Activated naive CD8-positive, alpha-beta T cell treated with anti-CD3 and anti-CD28 coated beads for 36 hours (primary cell): Measurements from ENCODE around the gene NRXN2. TPM values are rescaled to one million over a fixed set of nuclear protein-coding genes. Genes with fewer than 3 reads are reported as not detected.

Experiments used
- DNase-seq: peaks from one replicate; pipeline ENCODE4 v3.0.0; 2021
- H3K27ac Mint-ChIP-seq: one replicate; pipeline ENCODE4 v1.8.0; 2022; ENCODE audit warnings: mild to moderate bottlenecking, moderate library complexity, mixed read lengths
- H3K27me3 Mint-ChIP-seq: one replicate; pipeline ENCODE4 v1.8.0; 2022; ENCODE audit warnings: mild to moderate bottlenecking, mixed read lengths
- H3K36me3 Mint-ChIP-seq: one replicate; pipeline ENCODE4 v1.8.0; 2021; ENCODE audit warnings: mild to moderate bottlenecking, mixed read lengths
- H3K4me1 Mint-ChIP-seq: one replicate; pipeline ENCODE4 v1.8.0; 2021; ENCODE audit warnings: mixed read lengths
- H3K4me3 Mint-ChIP-seq: one replicate; pipeline ENCODE4 v1.8.0; 2022; ENCODE audit warnings: mild to moderate bottlenecking, moderate library complexity, mixed read lengths
- H3K9me3 Mint-ChIP-seq: one replicate; pipeline ENCODE4 v1.8.0; 2022; ENCODE audit warnings: mixed read lengths
- total RNA-seq, 2 experiments: library from RNA; stranded (reverse); gene quantifications; one replicate each; pipeline ENCODE4 v1.2.3, GENCODE V29; 2021

Gene NRXN2
- total RNA-seq, 2 experiments from 2014 or later, result 0.20 to 0.58 TPM

DNA sequence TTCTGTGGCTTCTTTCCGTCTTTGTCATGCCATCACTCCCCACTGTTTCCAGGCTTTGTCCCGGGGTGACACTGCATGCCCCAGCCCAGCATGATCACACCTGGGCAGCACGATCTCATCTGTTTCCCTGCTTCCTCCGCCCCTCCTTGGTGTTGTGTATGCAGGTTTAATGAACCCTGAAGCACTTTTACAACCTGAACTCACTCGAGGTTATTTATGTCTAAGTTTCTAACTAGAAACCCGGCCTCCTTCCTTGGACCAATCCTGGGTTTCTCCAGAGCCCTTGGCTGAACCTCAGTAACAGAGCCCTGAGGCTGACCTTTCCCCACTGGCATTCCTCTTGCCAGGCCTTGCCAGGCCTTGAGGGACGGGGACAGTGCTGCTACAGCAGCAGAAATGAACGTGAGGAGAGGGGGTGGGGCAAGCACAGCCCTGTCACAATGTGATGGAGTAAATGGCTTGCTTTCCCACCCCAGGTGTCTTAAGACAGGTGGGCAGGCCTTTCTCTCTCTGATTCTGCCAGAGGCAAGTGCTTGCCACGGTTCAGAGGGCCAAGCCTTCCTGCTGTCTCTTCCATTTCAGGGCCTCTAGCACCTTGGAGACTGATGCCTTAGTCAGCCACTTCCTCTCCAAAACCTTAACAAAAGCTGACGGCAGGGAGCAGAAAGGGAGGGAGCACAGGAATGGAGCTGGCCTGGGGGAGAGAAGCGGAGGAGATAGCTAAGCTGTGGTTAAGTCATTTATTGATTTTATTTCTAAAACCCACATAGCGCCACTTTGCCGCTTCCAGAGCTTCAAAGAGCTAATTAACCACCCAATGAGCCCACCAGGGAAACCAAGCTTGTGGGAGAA lies 39.9 kb upstream of the NRXN2 start:
- peak overlapping the region; percentile 54 for H3K4me3 Mint-ChIP-seq
- H3K36me3 Mint-ChIP-seq, result peaks cover 46% of the 10 kb centered on the region
- DNase-seq, result no peak
- peak overlapping the region; percentile 88 for H3K27ac Mint-ChIP-seq
- peaks cover 71% of the 10 kb centered on the region for H3K4me1 Mint-ChIP-seq
- no peaks in the 10 kb centered on the region for H3K27me3 Mint-ChIP-seq
- H3K9me3 Mint-ChIP-seq, result no peaks in the 10 kb centered on the region

DNA sequence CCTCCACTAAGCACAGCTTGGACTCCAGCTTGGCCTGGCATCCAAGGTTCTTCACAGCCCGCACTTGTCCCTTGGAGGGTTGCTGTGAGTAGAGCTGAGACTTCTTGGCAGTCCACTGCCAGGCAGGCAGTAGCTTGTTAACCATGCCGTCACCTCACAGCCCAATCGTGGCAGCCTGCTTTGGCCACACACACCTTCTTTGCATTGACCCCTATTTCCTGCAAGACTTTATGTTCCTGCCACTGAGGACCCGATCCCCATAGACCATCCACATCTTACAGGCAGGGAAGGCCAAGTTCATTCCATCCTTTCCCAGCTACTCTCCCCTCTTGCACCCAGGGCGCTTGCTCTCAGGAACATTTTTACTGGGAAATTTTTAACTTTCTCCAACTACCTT lies 39.3 kb upstream of the NRXN2 start:
- Mint-ChIP-seq H3K27me3 (no peaks in the 10 kb centered on the region), H3K4me3 (peak overlapping the region; percentile 54), H3K9me3 (no peaks in the 10 kb centered on the region), H3K36me3 (peaks cover 39% of the 10 kb centered on the region), H3K27ac (peak overlapping the region; percentile 88), H3K4me1 (peaks cover 65% of the 10 kb centered on the region)
- DNase-seq, result no peak

DNA sequence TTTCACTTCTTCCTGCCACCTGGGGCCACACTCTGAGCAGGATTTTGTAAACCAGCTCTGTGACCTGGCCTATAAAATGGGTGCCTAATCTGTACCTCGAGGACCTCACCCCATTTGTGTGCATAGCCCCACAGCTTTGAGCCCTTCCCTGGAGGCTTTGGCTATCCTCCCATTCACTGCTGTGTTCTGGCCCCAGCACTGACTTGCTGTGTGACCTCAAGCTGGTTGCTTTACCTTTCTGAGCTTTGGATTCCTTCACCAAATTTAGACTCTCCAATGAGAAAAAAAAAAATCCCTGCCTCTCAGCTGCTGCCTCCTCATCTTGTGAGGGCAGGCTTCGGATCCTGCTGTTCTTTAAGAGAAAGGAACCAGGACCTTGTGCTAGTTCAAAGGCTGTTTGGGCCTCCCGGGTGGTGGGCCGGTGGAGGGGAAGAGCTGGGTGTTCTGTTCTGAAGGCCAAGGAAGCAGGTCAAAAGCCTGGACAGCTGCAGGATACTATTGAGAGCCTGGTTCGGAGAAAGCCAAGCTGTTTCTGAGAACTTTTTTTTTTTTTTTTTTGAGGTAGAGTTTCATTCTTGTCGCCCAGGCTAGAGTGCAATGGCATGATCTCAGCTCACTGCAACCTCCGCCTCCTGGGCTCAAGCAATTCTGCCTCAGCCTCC lies 37.9 kb upstream of the NRXN2 start:
- Mint-ChIP-seq H3K36me3 (peaks cover 32% of the 10 kb centered on the region), H3K4me3 (no peak overlapping the region), H3K27ac (peak overlapping the region; percentile 83), H3K9me3 (no peaks in the 10 kb centered on the region), H3K27me3 (no peaks in the 10 kb centered on the region), H3K4me1 (peaks cover 56% of the 10 kb centered on the region)
- DNase-seq, result no peak

DNA sequence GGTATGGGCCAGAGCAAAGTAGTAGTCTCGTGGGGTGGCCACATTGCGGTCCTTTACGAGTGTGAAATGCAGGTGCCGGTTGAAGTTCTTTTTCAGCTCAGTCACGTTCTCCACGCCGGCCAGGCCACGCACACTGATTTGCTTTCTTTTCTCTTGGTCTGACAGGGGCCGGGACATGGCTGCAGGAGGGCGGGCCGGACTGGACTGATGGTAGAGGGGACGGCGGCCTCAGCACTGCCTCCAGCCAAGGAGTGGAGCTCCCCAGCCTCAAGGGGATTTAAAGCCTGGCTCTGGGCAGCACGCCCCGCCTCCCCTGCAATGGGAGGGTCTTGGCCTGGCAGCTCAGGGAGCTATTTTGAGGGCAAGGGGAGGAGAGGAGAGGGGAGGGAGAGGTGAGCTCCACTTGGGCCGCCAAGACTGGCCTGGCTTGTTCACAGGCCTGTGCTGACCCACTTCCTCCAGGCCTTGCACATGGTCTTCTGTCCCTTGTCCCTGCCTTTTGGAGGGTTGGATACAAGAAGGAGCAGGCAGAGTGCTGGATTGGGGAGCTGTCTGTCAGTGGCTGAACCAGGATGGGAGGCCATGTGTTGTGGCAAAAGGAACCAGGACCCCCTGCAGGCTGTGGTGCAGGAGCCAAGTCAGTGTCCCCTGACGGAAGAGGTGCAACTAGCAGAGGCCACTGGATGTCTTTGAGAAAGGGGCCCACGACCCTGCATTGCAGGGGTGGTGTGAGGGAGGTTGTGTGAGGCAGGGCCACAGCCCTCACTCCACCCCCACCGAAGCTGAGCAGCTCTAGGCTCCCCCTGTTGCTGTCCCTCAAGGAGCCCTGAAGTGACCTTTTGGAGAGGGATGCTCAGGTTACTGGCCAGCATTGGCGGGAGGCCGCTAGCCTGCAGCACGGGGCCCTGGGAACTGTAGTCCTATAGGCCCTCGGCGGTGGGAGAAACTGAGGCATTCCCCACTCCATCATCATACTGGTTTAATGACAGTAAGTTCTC lies 37.0 kb upstream of the NRXN2 start, which contains the start of gene PYGM:
PYGM (minus strand) TSS at position 253 of the 998 bp plus-strand sequence; CDS start at position 177, 76 bp downstream.
- DNase-seq, result no peak
- Mint-ChIP-seq H3K4me3 (no peak within 1 kb of the TSS), H3K27ac (peak within 1 kb of the TSS; percentile 83), H3K9me3 (no peaks in the 10 kb centered on the region), H3K27me3 (no peaks in the 10 kb centered on the region), H3K36me3 (peaks cover 25% of the 10 kb centered on the region), H3K4me1 (peaks cover 48% of the 10 kb centered on the region)

DNA sequence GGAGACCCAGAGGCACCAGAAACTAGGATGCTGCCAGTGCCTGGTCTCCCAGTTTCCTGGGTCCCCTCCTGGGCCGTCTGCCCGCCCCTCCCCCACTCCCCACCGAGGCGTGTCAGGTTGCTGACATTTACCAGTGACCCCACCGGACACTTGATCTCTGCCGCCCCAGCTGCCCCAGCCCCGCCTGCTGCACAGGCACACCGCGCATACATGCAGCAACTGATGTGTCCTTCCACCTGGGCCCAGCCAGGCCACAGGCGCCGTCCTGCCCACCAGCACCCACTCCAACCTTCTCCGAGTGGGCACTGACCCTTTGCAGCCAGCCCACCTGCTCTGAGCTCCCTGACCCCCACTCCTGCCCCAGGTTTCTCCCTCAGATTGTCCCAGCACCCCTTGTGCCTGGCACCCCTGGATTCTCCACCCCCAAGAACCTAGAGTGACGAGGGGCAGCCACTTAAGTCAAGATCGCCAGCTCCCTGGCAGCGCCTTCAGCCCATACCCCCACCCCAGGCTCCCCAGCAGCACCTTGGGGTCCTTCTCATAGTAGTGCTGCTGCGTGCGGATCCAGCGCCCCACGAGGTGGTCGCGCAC lies 36.2 kb upstream of the NRXN2 start:
- Mint-ChIP-seq H3K36me3 (peaks cover 17% of the 10 kb centered on the region), H3K4me3 (no peak overlapping the region), H3K4me1 (peaks cover 40% of the 10 kb centered on the region), H3K27me3 (no peaks in the 10 kb centered on the region), H3K9me3 (no peaks in the 10 kb centered on the region), H3K27ac (no peak overlapping the region)
- no peak for DNase-seq

DNA sequence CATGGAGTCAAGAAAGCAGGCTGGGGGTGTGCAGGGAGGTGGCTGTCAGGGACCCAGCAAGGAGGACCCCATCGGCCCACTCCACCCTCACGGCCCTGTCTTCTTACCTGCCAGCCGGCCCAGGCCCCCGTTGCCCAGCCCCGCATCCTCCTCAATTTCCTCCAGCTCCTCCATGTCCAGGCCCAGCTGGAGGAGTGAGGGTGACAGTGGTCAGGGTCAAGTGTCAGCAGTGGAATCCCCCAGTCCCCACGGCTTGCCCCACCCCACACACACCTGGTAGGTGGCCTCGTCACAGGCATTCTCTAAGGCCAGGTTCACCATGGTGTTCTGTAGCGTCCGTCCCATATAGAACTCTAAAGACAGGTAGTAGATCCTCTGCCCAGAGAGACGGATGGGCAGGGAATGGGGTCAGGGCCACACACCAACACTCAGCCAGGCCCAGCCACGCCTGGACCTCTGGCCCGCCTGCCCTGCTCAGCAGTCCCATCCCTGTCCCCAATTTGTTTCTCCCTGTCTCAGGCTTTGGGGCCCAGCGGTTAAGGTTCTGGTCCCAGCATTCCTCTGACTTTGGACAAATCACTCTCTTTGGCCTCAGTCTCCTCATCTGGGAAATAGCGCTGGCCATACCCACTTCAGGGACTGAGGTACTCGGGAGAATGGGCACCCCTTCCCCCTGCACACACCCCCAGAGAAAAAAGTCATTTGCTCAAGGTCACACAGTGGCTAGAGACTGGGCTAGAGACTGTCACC lies 35.5 kb upstream of the NRXN2 start:
- Mint-ChIP-seq H3K27me3 (no peaks in the 10 kb centered on the region), H3K4me1 (peaks cover 33% of the 10 kb centered on the region), H3K36me3 (peaks cover 12% of the 10 kb centered on the region), H3K27ac (no peak overlapping the region), H3K4me3 (no peak overlapping the region), H3K9me3 (no peaks in the 10 kb centered on the region)
- no peak for DNase-seq

DNA sequence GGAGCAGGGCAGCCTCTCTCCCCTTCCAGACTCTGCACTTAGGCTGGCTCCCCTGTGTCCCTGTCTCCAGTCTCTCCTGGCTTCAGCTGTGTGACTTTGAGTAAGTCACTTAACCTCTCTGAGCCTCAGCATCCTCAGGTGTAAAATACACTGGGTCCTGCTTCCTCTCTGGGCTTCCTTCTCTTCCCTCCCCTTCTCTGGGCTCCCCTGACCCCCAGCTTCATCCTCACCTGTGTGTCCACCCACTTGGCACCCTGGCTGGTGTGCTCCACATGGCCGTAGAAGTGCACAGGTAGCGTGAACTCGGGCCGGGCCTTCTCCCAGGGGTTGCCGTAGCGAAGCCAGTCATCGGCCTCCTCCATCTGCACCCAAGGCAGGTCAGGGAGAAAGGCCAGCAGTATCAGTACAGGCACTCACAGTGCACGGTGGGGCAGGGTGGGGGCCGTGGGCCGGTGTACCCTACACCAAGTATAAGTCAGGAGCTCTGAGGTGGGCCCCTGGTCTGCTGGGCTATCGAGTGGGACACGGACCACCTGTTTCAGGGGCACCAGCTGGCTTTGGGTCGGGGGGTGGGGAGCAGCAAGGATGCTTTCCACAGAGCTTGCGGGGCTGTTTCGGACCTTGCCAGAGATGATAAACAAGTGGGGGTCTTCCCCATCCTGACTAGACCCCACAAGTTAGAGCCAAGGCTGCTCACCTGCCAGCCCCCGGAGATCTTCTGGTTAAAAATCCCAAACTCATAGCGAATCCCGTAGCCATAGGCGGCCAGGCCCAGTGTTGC lies 34.7 kb upstream of the NRXN2 start:
- H3K4me1 Mint-ChIP-seq, result peaks cover 26% of the 10 kb centered on the region
- H3K27me3 Mint-ChIP-seq, result no peaks in the 10 kb centered on the region
- H3K9me3 Mint-ChIP-seq, result no peaks in the 10 kb centered on the region
- no peak for DNase-seq
- peaks cover 8% of the 10 kb centered on the region for H3K36me3 Mint-ChIP-seq
- no peak overlapping the region for H3K4me3 Mint-ChIP-seq
- peak overlapping the region; percentile 3 for H3K27ac Mint-ChIP-seq

DNA sequence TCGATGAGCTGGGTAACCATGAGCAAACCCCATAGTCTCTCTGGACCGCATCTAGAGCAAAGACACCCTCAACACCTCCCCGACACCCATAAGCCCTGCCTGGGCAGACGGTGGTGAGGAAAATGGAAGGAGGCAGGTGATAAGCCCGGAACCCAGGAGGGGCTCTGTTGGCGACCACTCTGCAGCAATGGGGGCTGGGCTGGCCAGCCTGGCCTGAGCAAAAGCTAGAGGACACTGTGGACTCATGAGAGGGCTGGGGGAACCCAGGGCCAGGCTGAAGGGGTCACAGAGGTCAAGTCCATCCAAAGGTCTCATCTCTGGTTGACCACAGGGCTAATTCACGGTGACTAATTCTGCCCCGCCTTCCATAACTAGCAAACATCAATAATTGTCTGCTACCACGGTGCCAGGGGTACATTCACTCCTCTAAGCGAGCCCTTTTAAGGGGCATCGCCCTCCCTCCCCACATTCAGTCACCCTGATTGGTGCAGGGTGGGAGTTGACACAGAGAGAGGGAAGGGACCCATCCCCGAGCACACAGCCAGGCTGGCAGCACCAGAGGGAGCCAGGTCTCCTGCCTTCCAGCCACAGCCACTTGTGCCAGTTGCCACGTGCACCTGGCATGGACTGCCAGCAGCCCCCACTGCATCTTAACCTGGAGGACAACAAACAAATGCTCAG lies 32.8 kb upstream of the NRXN2 start:
- Mint-ChIP-seq H3K4me1 (peaks cover 10% of the 10 kb centered on the region), H3K27me3 (no peaks in the 10 kb centered on the region), H3K36me3 (peaks cover 4% of the 10 kb centered on the region), H3K27ac (no peak overlapping the region), H3K9me3 (no peaks in the 10 kb centered on the region), H3K4me3 (no peak overlapping the region)
- no peak for DNase-seq

DNA sequence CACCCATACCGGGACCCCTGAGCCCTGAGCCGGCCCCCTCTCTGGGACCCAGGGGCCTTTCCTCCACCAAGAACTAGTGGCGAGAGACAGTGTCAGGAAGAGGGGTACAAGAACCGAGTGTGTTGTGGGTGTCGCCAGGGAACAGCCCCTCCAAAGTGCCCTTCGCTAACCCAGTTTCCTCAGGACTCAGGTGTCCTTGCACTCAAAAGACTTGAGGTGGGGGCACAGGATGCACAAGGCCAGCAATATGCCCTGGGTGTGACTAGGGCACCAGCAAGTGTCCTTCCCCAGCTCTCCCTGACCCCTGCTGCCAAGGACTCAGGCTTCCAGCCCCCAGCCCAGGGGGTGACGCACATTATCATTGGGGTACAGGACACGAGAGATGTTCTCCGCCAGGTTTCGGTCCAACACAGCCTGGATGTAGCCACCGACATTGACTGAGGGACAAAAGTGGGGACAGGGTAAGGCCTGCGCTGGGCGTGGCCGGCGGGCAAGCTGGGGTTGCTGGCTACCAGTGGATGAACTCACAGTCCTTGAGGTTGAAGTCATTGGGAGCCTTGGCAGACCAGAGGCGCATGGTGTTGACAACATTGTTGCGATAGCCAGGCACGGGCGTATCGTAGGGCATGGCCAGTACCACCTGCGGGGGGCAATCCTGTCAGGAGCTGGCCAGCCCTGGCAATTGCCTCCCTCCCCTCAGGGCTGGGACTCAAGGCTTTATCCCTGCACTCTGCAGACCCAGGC lies 32.1 kb upstream of the NRXN2 start:
- DNase-seq, result no peak
- Mint-ChIP-seq H3K27me3 (no peaks in the 10 kb centered on the region), H3K9me3 (no peaks in the 10 kb centered on the region), H3K36me3 (peaks cover 6% of the 10 kb centered on the region), H3K27ac (no peak overlapping the region), H3K4me1 (peaks cover 8% of the 10 kb centered on the region), H3K4me3 (no peak overlapping the region)

DNA sequence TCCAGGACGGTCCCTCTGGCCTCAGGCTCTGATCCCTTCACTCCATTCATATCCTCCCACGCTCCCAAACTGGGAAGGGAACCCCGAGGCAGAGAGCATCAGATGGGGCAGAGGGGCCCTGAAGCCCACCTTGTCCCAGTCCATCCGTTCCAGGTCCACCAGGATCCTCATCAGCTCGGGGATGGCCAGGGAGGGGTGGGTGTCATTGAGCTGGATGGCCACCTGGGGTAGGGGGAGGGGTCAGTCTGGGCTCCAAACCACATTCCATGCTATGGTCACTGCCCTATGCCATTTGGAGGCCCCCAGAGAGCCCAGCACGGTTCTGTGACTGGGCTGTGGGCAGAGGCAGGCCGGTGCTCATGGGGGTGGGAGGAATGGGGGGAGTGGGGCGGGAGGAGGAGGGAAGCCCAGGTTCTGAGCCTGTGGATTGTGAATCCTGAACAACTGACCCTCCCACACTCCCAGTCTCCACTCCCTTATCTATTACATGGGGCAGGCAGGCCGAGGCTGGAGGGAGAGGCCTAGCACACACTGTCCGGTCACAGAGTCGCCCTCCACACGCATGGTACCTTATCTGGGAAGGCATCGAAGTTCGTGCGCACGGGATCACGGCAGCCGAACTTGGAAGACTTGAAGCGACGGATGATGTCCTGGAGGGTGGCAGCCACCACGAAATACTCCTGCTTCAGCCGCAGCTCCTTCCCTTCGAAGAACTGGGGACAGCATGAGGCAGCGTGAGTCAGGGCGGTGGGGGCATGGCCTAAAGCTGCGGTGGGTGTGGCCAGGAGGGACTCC lies 31.3 kb upstream of the NRXN2 start:
- Mint-ChIP-seq H3K9me3 (no peaks in the 10 kb centered on the region), H3K4me1 (peaks cover 4% of the 10 kb centered on the region), H3K4me3 (no peak overlapping the region), H3K27ac (no peak overlapping the region), H3K36me3 (peaks cover 7% of the 10 kb centered on the region), H3K27me3 (no peaks in the 10 kb centered on the region)
- DNase-seq, result no peak

DNA sequence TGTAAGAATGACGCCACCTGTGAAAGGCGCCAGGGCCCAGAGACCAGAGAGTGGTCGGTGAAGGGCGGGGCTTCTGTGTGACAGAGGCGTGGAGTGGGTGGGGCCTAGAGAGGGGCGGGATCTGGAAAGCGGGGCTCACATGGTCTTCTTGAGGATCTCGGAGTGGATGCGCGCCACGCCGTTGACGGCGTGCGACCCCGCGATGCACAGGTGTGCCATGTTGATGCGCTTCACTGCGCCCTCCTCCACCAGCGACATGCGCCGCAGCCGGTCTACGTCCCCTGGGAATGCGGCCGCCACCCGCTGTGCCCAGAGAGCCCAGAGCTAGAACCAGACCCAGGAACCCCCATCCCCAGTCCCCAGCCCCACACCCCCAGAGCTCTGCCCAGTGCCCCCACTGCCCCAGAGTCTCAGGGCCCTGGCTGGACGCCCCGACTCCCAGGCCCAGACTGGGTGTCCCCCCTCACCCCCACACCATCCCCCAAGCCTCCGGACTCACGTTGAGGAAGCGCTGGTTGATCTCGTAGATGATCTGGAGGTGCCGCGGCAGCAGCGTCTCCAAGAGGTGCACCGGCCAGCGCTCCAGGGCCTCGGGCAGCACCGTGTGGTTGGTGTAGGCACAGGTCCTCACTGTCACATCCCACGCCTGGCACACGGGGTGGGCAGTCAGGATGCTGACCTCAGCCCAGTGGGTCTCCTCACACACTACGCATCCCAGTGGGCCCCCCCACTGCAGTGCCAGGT lies 30.6 kb upstream of the NRXN2 start:
- no peak for DNase-seq
- Mint-ChIP-seq H3K27ac (no peak overlapping the region), H3K27me3 (no peaks in the 10 kb centered on the region), H3K9me3 (no peaks in the 10 kb centered on the region), H3K4me1 (peaks cover 4% of the 10 kb centered on the region), H3K36me3 (peaks cover 7% of the 10 kb centered on the region), H3K4me3 (no peak overlapping the region)
